Naive B cell (primary cell): ENCODE results near the gene PON1. TPM values are rescaled to one million over a fixed set of nuclear protein-coding genes. Genes with fewer than 3 reads are reported as not detected.

Experiments
- ATAC-seq, 2 donors: fragments of 150-1000 bp; cut with Tn5 transposase; 2 replicates each; pipeline ENCODE4 v1.10.0; 2021; ENCODE audit warnings: low read depth in 2 of 2, mild to moderate bottlenecking in 2 of 2, moderate library complexity in 2 of 2
- DNase-seq: peaks from one replicate; pipeline ENCODE4 v3.0.0; 2022
- H3K27ac Mint-ChIP-seq, 6 donors: one replicate each; pipeline ENCODE4 v1.8.0; 2020 to 2022; ENCODE audit warnings: mild to moderate bottlenecking in 6 of 6, mixed read lengths in 6 of 6, moderate library complexity in 5 of 6, inconsistent platforms in 2 of 6
- H3K27me3 Mint-ChIP-seq, 3 donors: one replicate each; pipeline ENCODE4 v1.8.0; 2021 to 2022; ENCODE audit warnings: mixed read lengths in 3 of 3, mild to moderate bottlenecking in 1 of 3
- H3K36me3 Mint-ChIP-seq, 2 donors: one replicate each; pipeline ENCODE4 v1.8.0; 2020 to 2022; ENCODE audit warnings: mixed read lengths in 2 of 2, inconsistent platforms in 1 of 2, mild to moderate bottlenecking in 1 of 2
- H3K4me1 Mint-ChIP-seq, 3 donors: one replicate each; pipeline ENCODE4 v1.8.0; 2020 to 2022; ENCODE audit warnings: mixed read lengths in 3 of 3, inconsistent platforms in 1 of 3, mild to moderate bottlenecking in 1 of 3, moderate library complexity in 1 of 3
- H3K4me3 Mint-ChIP-seq, 8 donors: one replicate each; pipeline ENCODE4 v1.8.0; 2020 to 2022; ENCODE audit warnings: mild to moderate bottlenecking in 8 of 8, mixed read lengths in 8 of 8, moderate library complexity in 8 of 8, inconsistent platforms in 2 of 8
- H3K9me3 Mint-ChIP-seq, 7 donors: one replicate each; pipeline ENCODE4 v1.8.0; 2020 to 2022; ENCODE audit warnings: mixed read lengths in 7 of 7, mild to moderate bottlenecking in 5 of 7, inconsistent platforms in 2 of 7, moderate library complexity in 1 of 7
- polyA plus RNA-seq, 6 donors: library from polyadenylated mRNA; unstranded; fragments of 300-500 nt; fragmentation: Illumina TruSeq; gene quantifications; one replicate each; pipeline ENCODE4 v1.2.3, GENCODE V29; 2021; ENCODE audit warnings: low read depth in 6 of 6

The PON1 gene
- polyA plus RNA-seq, 6 donors from 2014 or later: not detected

GRCh38 chr7:95311389-95311788, 12.9 kb downstream of the PON1 start:
- Mint-ChIP-seq H3K9me3 (peaks cover 0 to 5% (median 2%) of the 10 kb centered on the region in 7 donors), H3K36me3 (no peaks in the 10 kb centered on the region), H3K27me3 (peaks cover 0 to 30% (median 16%) of the 10 kb centered on the region in 3 donors), H3K27ac (no peak overlapping the region), H3K4me3 (no peak overlapping the region), H3K4me1 (no peaks in the 10 kb centered on the region)
- DNase-seq (no peak), ATAC-seq (no peak)

GRCh38 chr7:95309951-95310350, 14.4 kb downstream of the PON1 start:
- H3K27me3 Mint-ChIP-seq: peaks cover 7 to 41% (median 23%) of the 10 kb centered on the region in 3 donors
- no peaks in the 10 kb centered on the region for H3K36me3 Mint-ChIP-seq
- H3K27ac Mint-ChIP-seq: no peak overlapping the region
- peaks cover 0 to 5% (median 2%) of the 10 kb centered on the region in 7 donors for H3K9me3 Mint-ChIP-seq
- ATAC-seq (no peak), DNase-seq (no peak)
- no peaks in the 10 kb centered on the region for H3K4me1 Mint-ChIP-seq
- H3K4me3 Mint-ChIP-seq: no peak overlapping the region

GRCh38 chr7:95304990-95305389, 19.3 kb downstream of the PON1 start:
- Mint-ChIP-seq H3K4me1 (no peaks in the 10 kb centered on the region), H3K9me3 (no peaks in the 10 kb centered on the region), H3K4me3 (no peak overlapping the region), H3K27me3 (peaks cover 11 to 19% (median 18%) of the 10 kb centered on the region in 3 donors), H3K36me3 (no peaks in the 10 kb centered on the region), H3K27ac (no peak overlapping the region)
- no peak for ATAC-seq
- no peak for DNase-seq

- no peak for DNase-seq
- Mint-ChIP-seq H3K4me3 (no peak overlapping the region), H3K36me3 (no peaks in the 10 kb centered on the region), H3K27me3 (peaks cover 17 to 25% (median 18%) of the 10 kb centered on the region in 3 donors), H3K4me1 (no peaks in the 10 kb centered on the region), H3K27ac (no peak overlapping the region), H3K9me3 (no peaks in the 10 kb centered on the region)
- no peak for ATAC-seq
These were observed 21.1 kb downstream of the PON1 start for GRCh38 chr7:95303013-95303905.

GRCh38 chr7:95298091-95298490, 26.2 kb downstream of the PON1 start:
- Mint-ChIP-seq H3K9me3 (no peaks in the 10 kb centered on the region), H3K4me3 (no peak overlapping the region), H3K27ac (no peak overlapping the region), H3K4me1 (no peaks in the 10 kb centered on the region), H3K27me3 (peaks cover 0 to 11% (median 6%) of the 10 kb centered on the region in 3 donors), H3K36me3 (no peaks in the 10 kb centered on the region)
- ATAC-seq: no peak
- DNase-seq: no peak

- H3K27me3 Mint-ChIP-seq: peaks cover 0 to 11% (median 6%) of the 10 kb centered on the region in 3 donors
- H3K36me3 Mint-ChIP-seq: no peaks in the 10 kb centered on the region
- no peaks in the 10 kb centered on the region for H3K9me3 Mint-ChIP-seq
- DNase-seq (no peak), ATAC-seq (no peak)
- no peak overlapping the region for H3K4me3 Mint-ChIP-seq
- H3K4me1 Mint-ChIP-seq: no peaks in the 10 kb centered on the region
- no peak overlapping the region for H3K27ac Mint-ChIP-seq
These were observed 27.3 kb downstream of the PON1 start for GRCh38 chr7:95297041-95297440.

GRCh38 chr7:95296456-95296855, 27.9 kb downstream of the PON1 start:
- H3K27ac Mint-ChIP-seq: no peak overlapping the region
- no peak overlapping the region for H3K4me3 Mint-ChIP-seq
- ATAC-seq (no peak), DNase-seq (no peak)
- H3K36me3 Mint-ChIP-seq: no peaks in the 10 kb centered on the region
- no peaks in the 10 kb centered on the region for H3K9me3 Mint-ChIP-seq
- peaks cover 0 to 11% (median 6%) of the 10 kb centered on the region in 3 donors for H3K27me3 Mint-ChIP-seq
- H3K4me1 Mint-ChIP-seq: no peaks in the 10 kb centered on the region

GRCh38 chr7:95295397-95295796, 28.9 kb downstream of the PON1 start:
- DNase-seq (no peak), ATAC-seq (no peak)
- no peaks in the 10 kb centered on the region for H3K9me3 Mint-ChIP-seq
- no peaks in the 10 kb centered on the region for H3K4me1 Mint-ChIP-seq
- H3K36me3 Mint-ChIP-seq: peaks cover 0 to 3% of the 10 kb centered on the region in 2 donors
- no peak overlapping the region for H3K4me3 Mint-ChIP-seq
- H3K27me3 Mint-ChIP-seq: peaks cover 0 to 11% (median 6%) of the 10 kb centered on the region in 3 donors
- no peak overlapping the region for H3K27ac Mint-ChIP-seq

GRCh38 chr7:95290166-95290830, 34.0 kb downstream of the PON1 start:
- no peak overlapping the region for H3K4me3 Mint-ChIP-seq
- H3K27ac Mint-ChIP-seq: no peak overlapping the region
- peaks cover 0 to 9% (median 5%) of the 10 kb centered on the region in 3 donors for H3K27me3 Mint-ChIP-seq

GRCh38 chr7:95286096-95286495, 38.2 kb downstream of the PON1 start:
- ATAC-seq (no peak), DNase-seq (no peak)
- Mint-ChIP-seq H3K27ac (no peak overlapping the region), H3K4me1 (no peaks in the 10 kb centered on the region), H3K27me3 (peaks cover 0 to 9% (median 5%) of the 10 kb centered on the region in 3 donors), H3K9me3 (no peaks in the 10 kb centered on the region), H3K4me3 (no peak overlapping the region), H3K36me3 (peaks cover 0 to 8% of the 10 kb centered on the region in 2 donors)

More at GRCh38 chr7:95290166-95290830, 34.0 kb downstream of the PON1 start:
- no peak for DNase-seq
- H3K36me3 Mint-ChIP-seq: peaks cover 0 to 8% of the 10 kb centered on the region in 2 donors
- no peaks in the 10 kb centered on the region for H3K4me1 Mint-ChIP-seq
- H3K9me3 Mint-ChIP-seq: no peaks in the 10 kb centered on the region
- no peak for ATAC-seq

GRCh38 chr7:95279417-95279816, 44.9 kb downstream of the PON1 start:
- H3K27ac Mint-ChIP-seq: no peak overlapping the region
- H3K4me1 Mint-ChIP-seq: no peaks in the 10 kb centered on the region
- H3K4me3 Mint-ChIP-seq: no peak overlapping the region
- H3K27me3 Mint-ChIP-seq: no peaks in the 10 kb centered on the region
- H3K9me3 Mint-ChIP-seq: no peaks in the 10 kb centered on the region
- DNase-seq (no peak), ATAC-seq (no peak)
- H3K36me3 Mint-ChIP-seq: no peaks in the 10 kb centered on the region

GRCh38 chr7:95276114-95276513, 48.2 kb downstream of the PON1 start:
- ATAC-seq: no peak
- no peak overlapping the region for H3K27ac Mint-ChIP-seq
- H3K36me3 Mint-ChIP-seq: no peaks in the 10 kb centered on the region
- no peaks in the 10 kb centered on the region for H3K27me3 Mint-ChIP-seq
- H3K4me3 Mint-ChIP-seq: no peak overlapping the region
- no peak for DNase-seq
- H3K4me1 Mint-ChIP-seq: no peaks in the 10 kb centered on the region
- H3K9me3 Mint-ChIP-seq: no peaks in the 10 kb centered on the region

- DNase-seq (no peak), ATAC-seq (no peak)
- H3K4me1 Mint-ChIP-seq: no peaks in the 10 kb centered on the region
- no peaks in the 10 kb centered on the region for H3K9me3 Mint-ChIP-seq
- no peaks in the 10 kb centered on the region for H3K27me3 Mint-ChIP-seq
- H3K4me3 Mint-ChIP-seq: no peak overlapping the region
- H3K27ac Mint-ChIP-seq: no peak overlapping the region
- H3K36me3 Mint-ChIP-seq: no peaks in the 10 kb centered on the region
These were observed 54.7 kb downstream of the PON1 start for GRCh38 chr7:95269640-95270039.

GRCh38 chr7:95267754-95268153, 56.6 kb downstream of the PON1 start:
- no peaks in the 10 kb centered on the region for H3K36me3 Mint-ChIP-seq
- H3K4me3 Mint-ChIP-seq: no peak overlapping the region
- H3K4me1 Mint-ChIP-seq: no peaks in the 10 kb centered on the region

More at GRCh38 chr7:95267754-95268153, 56.6 kb downstream of the PON1 start:
- DNase-seq: no peak
- H3K9me3 Mint-ChIP-seq: no peaks in the 10 kb centered on the region
- no peak overlapping the region for H3K27ac Mint-ChIP-seq
- no peaks in the 10 kb centered on the region for H3K27me3 Mint-ChIP-seq
- ATAC-seq: no peak
